H9 (cell line): ENCODE data around the gene CYBA. TPM values are rescaled to one million over a fixed set of nuclear protein-coding genes. Genes with fewer than 3 reads are reported as not detected.

Source experiments
- DNase-seq: peaks from one replicate; pipeline ENCODE4 v3.0.0-alpha.2; 2017
- H2AFZ ChIP-seq: one replicate; pipeline ENCODE4 v1.6.1; 2013; ENCODE audit warnings: mild to moderate bottlenecking, low read length, control low read depth, moderate library complexity
- H2AK5ac ChIP-seq: 2 replicates; pipeline ENCODE4 v1.6.1; 2013; ENCODE audit warnings: low read length, control low read depth, mixed read lengths; ENCODE audit not compliant: insufficient read length
- H2BK120ac ChIP-seq: one replicate; pipeline ENCODE4 v1.6.1; 2013; ENCODE audit warnings: low read depth, mild to moderate bottlenecking, low read length, control low read depth, inconsistent platforms; ENCODE audit not compliant: poor library complexity, severe bottlenecking
- H2BK12ac ChIP-seq: 2 replicates; pipeline ENCODE4 v1.6.1; 2013; ENCODE audit warnings: low read length, control low read depth, mixed read lengths, low read depth; ENCODE audit not compliant: insufficient read length
- H2BK15ac ChIP-seq: 2 replicates; pipeline ENCODE4 v1.6.1; 2013; ENCODE audit warnings: low read depth, low read length, control low read depth
- H2BK20ac ChIP-seq: one replicate; pipeline ENCODE4 v1.6.1; 2013; ENCODE audit warnings: low read depth, mild to moderate bottlenecking, low read length, control low read depth, inconsistent platforms; ENCODE audit not compliant: poor library complexity, severe bottlenecking
- H2BK5ac ChIP-seq: 2 replicates; pipeline ENCODE4 v1.6.1; 2013; ENCODE audit warnings: low read length, control low read depth, mixed read lengths; ENCODE audit not compliant: insufficient read length
- H3K14ac ChIP-seq: 2 replicates; pipeline ENCODE4 v1.6.1; 2013; ENCODE audit warnings: low read length, control low read depth; ENCODE audit not compliant: insufficient read depth
- H3K18ac ChIP-seq: 2 replicates; pipeline ENCODE4 v1.6.1; 2013; ENCODE audit warnings: low read depth, mild to moderate bottlenecking, mixed read lengths, low read length, control low read depth; ENCODE audit not compliant: insufficient read length
- H3K23ac ChIP-seq: 2 replicates; pipeline ENCODE4 v1.6.1; 2013; ENCODE audit warnings: low read length, control low read depth, mixed read lengths, low read depth; ENCODE audit not compliant: insufficient read length
- H3K23me2 ChIP-seq: 2 replicates; pipeline ENCODE4 v1.6.1; 2013; ENCODE audit warnings: low read depth, mild to moderate bottlenecking, mixed read lengths, low read length, control low read depth; ENCODE audit not compliant: insufficient read length, poor library complexity, severe bottlenecking
- H3K27ac ChIP-seq: 2 replicates; pipeline ENCODE4 v1.5.1; 2013; ENCODE audit warnings: low read length, control low read depth, mixed read lengths, low read depth; ENCODE audit not compliant: insufficient read length
- H3K27me3 ChIP-seq: 2 replicates; pipeline ENCODE4 v1.6.1; 2013; ENCODE audit warnings: low read length, control low read depth, inconsistent platforms; ENCODE audit not compliant: insufficient read depth
- H3K4ac ChIP-seq: 2 replicates; pipeline ENCODE4 v1.6.1; 2013; ENCODE audit warnings: low read depth, mild to moderate bottlenecking, control low read depth, inconsistent platforms, low read length, moderate library complexity
- H3K4me1 ChIP-seq: 2 replicates; pipeline ENCODE4 v1.6.1; 2013; ENCODE audit warnings: low read length, control low read depth, inconsistent platforms; ENCODE audit not compliant: insufficient read depth
- H3K4me2 ChIP-seq: 2 replicates; pipeline ENCODE4 v1.6.1; 2013; ENCODE audit warnings: low read length, control low read depth, mixed read lengths; ENCODE audit not compliant: insufficient read length, insufficient read depth
- H3K56ac ChIP-seq: 2 replicates; pipeline ENCODE4 v1.6.1; 2013; ENCODE audit warnings: low read depth, mild to moderate bottlenecking, mixed read lengths, low read length, control low read depth; ENCODE audit not compliant: insufficient read length
- H3K79me1 ChIP-seq: 2 replicates; pipeline ENCODE4 v1.6.1; 2013; ENCODE audit warnings: low read depth, mild to moderate bottlenecking, moderate library complexity, low read length, control low read depth, inconsistent platforms; ENCODE audit not compliant: insufficient read depth, poor library complexity, severe bottlenecking
- H3K79me2 ChIP-seq: 2 replicates; pipeline ENCODE4 v1.6.1; 2013; ENCODE audit warnings: low read length, control low read depth, inconsistent platforms; ENCODE audit not compliant: insufficient read depth
- H3K9ac ChIP-seq: 2 replicates; pipeline ENCODE4 v1.6.1; 2013; ENCODE audit warnings: low read length, control low read depth, mixed read lengths; ENCODE audit not compliant: insufficient read length; ENCODE audit errors: extremely low read depth
- H3K9me3 ChIP-seq: one replicate; pipeline ENCODE4 v1.6.1; 2013; ENCODE audit warnings: low read depth, low read length, inconsistent platforms; ENCODE audit not compliant: control insufficient read depth
- H3T11ph ChIP-seq: one replicate; pipeline ENCODE4 v1.6.1; 2013; ENCODE audit warnings: mild to moderate bottlenecking, low read length, control low read depth, inconsistent platforms
- H4K20me1 ChIP-seq: one replicate; pipeline ENCODE4 v1.6.1; 2013; ENCODE audit not compliant: control insufficient read depth, insufficient read length, insufficient read depth
- H4K5ac ChIP-seq: 2 replicates; pipeline ENCODE4 v1.6.1; 2013; ENCODE audit warnings: low read depth, mild to moderate bottlenecking, mixed read lengths, low read length, control low read depth; ENCODE audit not compliant: insufficient read length
- H4K8ac ChIP-seq: replicated peaks from 2 replicates; pipeline ENCODE4 v1.6.1; 2013; ENCODE audit warnings: low read length, control low read depth, mixed read lengths, low read depth; ENCODE audit not compliant: insufficient read length
- H4K91ac ChIP-seq: 2 replicates; pipeline ENCODE4 v1.6.1; 2013; ENCODE audit warnings: low read depth, mild to moderate bottlenecking, moderate library complexity, mixed read lengths, low read length, control low read depth; ENCODE audit not compliant: insufficient read length
- H3K27ac Mint-ChIP-seq, 3 experiments: 2 replicates in 2 of 3; 3 replicates in 1 of 3; pipeline ENCODE4 v1.8.0; 2020 to 2021; ENCODE audit warnings: mixed read lengths in 3 of 3, mild to moderate bottlenecking in 1 of 3, moderate library complexity in 1 of 3
- H3K27me3 Mint-ChIP-seq: 2 replicates; pipeline ENCODE4 v1.8.0; 2021; ENCODE audit warnings: low read depth, mild to moderate bottlenecking, moderate library complexity, mixed read lengths
- H3K36me3 Mint-ChIP-seq, 3 experiments: 2 replicates in 2 of 3; 3 replicates in 1 of 3; pipeline ENCODE4 v1.8.0; 2020 to 2021; ENCODE audit warnings: low read depth in 3 of 3, mixed read lengths in 3 of 3; ENCODE audit not compliant: insufficient read depth in 1 of 3
- H3K4me1 Mint-ChIP-seq, 2 experiments: 2 replicates each; pipeline ENCODE4 v1.8.0; 2020; ENCODE audit warnings: mixed read lengths in 2 of 2
- H3K4me3 Mint-ChIP-seq, 2 experiments: 2 replicates in 1 of 2; 3 replicates in 1 of 2; pipeline ENCODE4 v1.8.0; 2020 to 2021; ENCODE audit warnings: mild to moderate bottlenecking in 2 of 2, mixed read lengths in 2 of 2, moderate library complexity in 1 of 2
- H3K9me3 Mint-ChIP-seq, 2 experiments: 2 replicates in 1 of 2; 3 replicates in 1 of 2; pipeline ENCODE4 v1.8.0; 2020; ENCODE audit warnings: mild to moderate bottlenecking in 2 of 2, mixed read lengths in 2 of 2, moderate library complexity in 1 of 2
- WGBS: extraction: QIAGEN DNeasy Blood & Tissue Kit; methylation state at CpG from one replicate; pipeline ENCODE4 v1.1.7; 2013; ENCODE audit warnings: missing lambda C conversion rate, low lambda C conversion rate, mixed read lengths; ENCODE audit not compliant: insufficient read length; ENCODE audit errors: extremely low coverage; 5-methylcytosine and 5-hydroxymethylcytosine counted together
- total RNA-seq: library from RNA; stranded (reverse); gene quantifications from 2 replicates; pipeline ENCODE4 v1.2.1, GENCODE V29; 2021
- TF ChIP-seq, protein P1 (sequence below): fragments of 200-600 bp; sonication (generic); conservative IDR thresholded peaks from 3 replicates; pipeline ENCODE4 v1.8.0; 2021; ENCODE audit warnings: antibody characterized with exemption, mild to moderate bottlenecking

The CYBA gene
- total RNA-seq, 1 experiment from 2014 or later, result 153 TPM

DNA sequence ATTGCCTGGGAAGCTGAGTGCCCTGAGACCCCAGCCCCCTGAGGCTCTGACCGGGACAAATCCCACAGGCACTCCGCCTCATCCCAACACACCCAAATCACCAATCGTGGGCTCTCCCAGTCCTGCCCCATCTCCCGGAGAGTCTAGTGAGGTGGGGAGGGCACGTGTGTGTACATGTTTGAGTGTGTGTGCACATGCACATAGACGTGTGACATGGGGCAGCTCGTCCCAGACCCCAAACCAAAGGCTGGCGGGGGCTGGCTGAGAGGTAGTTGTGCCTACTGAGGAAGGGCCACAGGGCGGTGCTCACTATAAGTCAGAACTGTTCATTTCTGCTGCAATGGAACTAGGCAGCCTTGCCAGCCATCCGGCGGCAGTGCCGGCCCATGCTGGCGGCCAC, 26.9 kb upstream of the CYBA start:
- H3K27me3 Mint-ChIP-seq, result no peaks in the 10 kb centered on the region
- H3K9me3 Mint-ChIP-seq, result no peaks in the 10 kb centered on the region

More for the DNA sequence above, 26.9 kb upstream of the CYBA start:
- no peak overlapping the region for H4K91ac ChIP-seq
- Mint-ChIP-seq H3K4me3 (no peak overlapping the region), H3K36me3 (peaks cover 0 to 9% (median 2%) of the 10 kb centered on the region in 3 experiments; a peak in 2 of 7 replicates), H3K27ac (no peak overlapping the region; a peak in 1 of 7 replicates), H3K4me1 (peaks cover 3 to 4% of the 10 kb centered on the region in 2 experiments; a peak in 3 of 4 replicates)
- no peak overlapping the region for H3K56ac ChIP-seq
- H2AK5ac ChIP-seq, result no peak overlapping the region
- no peak overlapping the region for H3K9ac ChIP-seq
- H3T11ph ChIP-seq, result no peak overlapping the region
- H4K5ac ChIP-seq, result no peak overlapping the region
- no CpG with 5 or more reads among the region's 13 CpGs for WGBS
- no peak overlapping the region for H2BK15ac ChIP-seq
- no peak overlapping the region for H2BK120ac ChIP-seq
- no peaks in the 10 kb centered on the region for H4K20me1 ChIP-seq
- H2AFZ ChIP-seq, result no peak overlapping the region
- no peaks in the 10 kb centered on the region for H3K79me2 ChIP-seq
- H2BK5ac ChIP-seq, result no peak overlapping the region
- no peak overlapping the region for H3K4ac ChIP-seq
- no peak for DNase-seq
- no peaks in the 10 kb centered on the region for H3K27me3 ChIP-seq
- H3K23ac ChIP-seq, result no peak overlapping the region
- H2BK12ac ChIP-seq, result no peak overlapping the region
- H3K23me2 ChIP-seq, result no peaks in the 10 kb centered on the region
- no peak overlapping the region for H3K18ac ChIP-seq
- no peak overlapping the region for H3K4me2 ChIP-seq
- H3K79me1 ChIP-seq, result no peaks in the 10 kb centered on the region
- no peaks in the 10 kb centered on the region for H3K9me3 ChIP-seq
- TF ChIP-seq, protein P1, sequence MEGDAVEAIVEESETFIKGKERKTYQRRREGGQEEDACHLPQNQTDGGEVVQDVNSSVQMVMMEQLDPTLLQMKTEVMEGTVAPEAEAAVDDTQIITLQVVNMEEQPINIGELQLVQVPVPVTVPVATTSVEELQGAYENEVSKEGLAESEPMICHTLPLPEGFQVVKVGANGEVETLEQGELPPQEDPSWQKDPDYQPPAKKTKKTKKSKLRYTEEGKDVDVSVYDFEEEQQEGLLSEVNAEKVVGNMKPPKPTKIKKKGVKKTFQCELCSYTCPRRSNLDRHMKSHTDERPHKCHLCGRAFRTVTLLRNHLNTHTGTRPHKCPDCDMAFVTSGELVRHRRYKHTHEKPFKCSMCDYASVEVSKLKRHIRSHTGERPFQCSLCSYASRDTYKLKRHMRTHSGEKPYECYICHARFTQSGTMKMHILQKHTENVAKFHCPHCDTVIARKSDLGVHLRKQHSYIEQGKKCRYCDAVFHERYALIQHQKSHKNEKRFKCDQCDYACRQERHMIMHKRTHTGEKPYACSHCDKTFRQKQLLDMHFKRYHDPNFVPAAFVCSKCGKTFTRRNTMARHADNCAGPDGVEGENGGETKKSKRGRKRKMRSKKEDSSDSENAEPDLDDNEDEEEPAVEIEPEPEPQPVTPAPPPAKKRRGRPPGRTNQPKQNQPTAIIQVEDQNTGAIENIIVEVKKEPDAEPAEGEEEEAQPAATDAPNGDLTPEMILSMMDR, result no peak
- no peak overlapping the region for H2BK20ac ChIP-seq
- H3K27ac ChIP-seq, result no peak overlapping the region
- H4K8ac ChIP-seq, result no peak overlapping the region
- no peaks in the 10 kb centered on the region for H3K4me1 ChIP-seq
- H3K14ac ChIP-seq, result no peak overlapping the region
